Renal cortical epithelial cell (primary cell): ENCODE data around the gene TOPAZ1. TPM values are rescaled to one million over a fixed set of nuclear protein-coding genes. Genes with fewer than 3 reads are reported as not detected.

Experiments used
- DNase-seq: peaks from one replicate; pipeline ENCODE4 v3.0.0-alpha.2; 2011; ENCODE audit warnings: low read depth
- total RNA-seq: library from RNA; depleted of rRNA; stranded (reverse); fragments of >200 nt; gene quantifications from 2 replicates; pipeline ENCODE4 v1.2.3, GENCODE V29; 2014

TOPAZ1 gene
- total RNA-seq, 1 donor from 2014 or later: not detected

DNA sequence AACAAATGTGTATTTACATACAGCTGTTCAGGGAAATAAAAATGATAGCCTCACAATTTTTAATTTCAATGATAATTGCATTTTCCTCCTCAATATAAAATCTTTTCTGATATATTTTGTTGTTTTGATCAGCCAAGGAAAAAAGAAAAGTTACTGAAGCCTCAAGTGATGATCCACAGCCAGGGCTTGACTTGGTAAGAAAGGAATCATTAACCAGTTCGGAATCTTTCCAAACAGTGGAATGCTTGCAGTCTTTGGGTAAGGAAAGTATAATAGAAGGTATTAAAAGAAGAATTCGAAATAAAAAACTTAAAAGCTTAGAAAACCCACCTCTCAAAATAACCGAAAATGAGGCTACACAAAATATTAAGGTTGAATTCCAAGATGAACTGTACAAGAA is 1.0 kb downstream of the TOPAZ1 start:
- DNase-seq: peak; percentile 78

GRCh38 chr3:44248152-44248551 is 6.5 kb downstream of the TOPAZ1 start:
- DNase-seq: no peak

DNA sequence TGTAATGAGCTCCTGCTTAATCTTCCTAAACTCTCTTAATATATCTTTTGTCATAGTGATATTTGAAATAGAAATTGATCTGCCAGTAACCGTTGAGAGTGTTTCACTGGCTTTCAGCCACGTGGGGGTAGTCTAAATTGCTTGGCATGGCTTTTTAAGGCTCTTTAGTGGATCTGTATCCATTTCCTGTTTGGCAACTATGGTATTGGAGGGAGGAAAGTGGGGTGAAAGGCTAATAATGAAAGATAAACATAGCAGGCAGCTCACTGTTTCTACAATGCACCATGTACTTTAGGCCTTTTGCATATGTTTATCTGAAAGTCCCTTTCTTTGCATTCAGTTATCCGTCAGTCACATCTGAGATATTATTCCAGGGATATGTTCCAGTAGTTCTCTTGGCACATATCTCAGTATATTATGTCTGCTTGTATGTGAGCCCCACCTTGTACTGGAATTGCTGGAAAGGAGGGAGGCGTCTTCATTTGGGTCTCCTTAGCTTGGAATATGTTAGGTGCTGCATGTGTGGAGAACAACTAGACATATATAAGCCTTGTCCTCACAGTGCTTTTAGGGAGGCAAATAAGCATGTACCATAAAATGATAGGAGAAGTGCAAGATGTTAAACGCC is 10.8 kb downstream of the TOPAZ1 start:
- no peak for DNase-seq

- DNase-seq: no peak
These were observed 17.7 kb downstream of the TOPAZ1 start for GRCh38 chr3:44259404-44259803.

DNA sequence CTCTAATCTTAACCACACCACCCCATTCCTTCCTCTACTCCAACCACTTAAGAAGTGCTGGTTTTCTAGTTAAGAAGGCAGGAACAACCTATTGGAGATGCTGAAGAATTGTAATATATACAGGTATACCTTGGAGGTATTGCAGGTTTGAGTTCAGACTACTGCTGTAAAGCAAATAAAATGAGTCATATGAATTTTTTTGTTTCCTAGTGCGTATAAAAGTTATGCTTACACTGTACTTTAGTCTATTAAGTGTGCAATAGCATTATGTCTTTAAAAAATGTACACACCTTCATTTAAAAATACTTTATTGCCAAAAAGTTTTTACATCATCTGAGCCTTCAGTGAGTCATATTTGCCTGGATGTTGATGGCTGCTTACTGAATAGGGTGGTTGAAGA is 22.5 kb downstream of the TOPAZ1 start:
- DNase-seq: no peak

DNA sequence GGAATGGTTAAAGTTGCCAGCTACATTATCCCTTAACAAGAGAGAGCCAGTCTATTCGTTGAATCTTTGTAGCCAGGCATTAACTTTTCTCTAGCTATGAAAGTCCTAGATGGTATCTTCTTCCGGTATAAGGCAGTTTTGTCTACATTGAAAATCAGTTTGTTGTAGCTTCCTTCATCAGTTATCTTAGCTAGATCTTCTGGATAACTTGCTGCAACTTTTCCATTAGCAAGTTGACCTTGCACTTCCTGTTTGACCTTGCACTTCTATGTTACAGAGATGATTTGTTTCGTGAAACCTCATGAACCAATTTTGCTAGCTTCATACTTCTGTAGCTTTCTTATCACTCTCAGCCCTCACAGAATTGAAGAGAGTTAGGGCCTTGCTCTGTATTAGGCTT is 24.1 kb downstream of the TOPAZ1 start:
- no peak for DNase-seq

DNA sequence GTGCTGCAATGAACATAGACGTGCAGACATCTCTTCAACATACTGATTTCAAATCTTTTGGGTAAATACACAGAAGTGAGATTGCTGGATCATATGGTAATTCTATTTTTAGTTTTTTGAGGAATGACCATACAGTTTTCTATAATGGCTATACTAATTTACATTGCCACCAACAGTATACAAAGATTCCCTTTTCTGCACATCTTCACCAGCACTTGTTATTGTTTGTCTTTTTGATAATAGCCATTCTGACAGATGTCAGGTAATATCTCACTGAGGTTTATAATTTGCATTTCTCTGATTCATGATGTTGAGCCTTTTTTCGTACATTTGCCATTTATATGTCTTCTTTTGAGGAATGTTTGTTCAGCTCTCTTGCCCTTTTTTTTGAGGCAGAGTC is 30.5 kb downstream of the TOPAZ1 start:
- no peak for DNase-seq

DNA sequence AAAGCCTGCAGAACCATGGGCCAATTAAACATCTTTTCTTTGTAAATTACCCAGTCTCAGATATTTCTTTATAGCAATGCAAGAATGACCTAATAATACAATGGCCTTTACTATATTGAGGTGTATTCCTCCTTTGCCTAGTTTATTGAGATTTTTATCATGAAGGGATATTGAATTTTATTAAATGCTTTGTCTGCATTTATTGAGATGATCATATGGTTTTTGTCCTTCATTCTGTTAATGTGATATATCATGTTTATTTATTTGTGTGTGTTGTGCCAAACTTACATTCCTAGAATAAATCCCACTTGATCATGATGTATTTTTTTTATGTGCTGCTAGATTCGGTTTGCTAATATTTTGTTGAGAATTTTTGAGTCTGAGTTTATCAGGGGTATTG is 36.2 kb downstream of the TOPAZ1 start:
- DNase-seq: no peak

- DNase-seq: no peak
These were observed 38.4 kb downstream of the TOPAZ1 start for GRCh38 chr3:44280077-44280476.

- no peak for DNase-seq
These were observed 38.9 kb downstream of the TOPAZ1 start for GRCh38 chr3:44280631-44281030.

- DNase-seq: peak; percentile 48
These were observed 43.3 kb downstream of the TOPAZ1 start for GRCh38 chr3:44284949-44285348.

- no peak for DNase-seq
These were observed 48.3 kb downstream of the TOPAZ1 start for GRCh38 chr3:44289882-44290462.

DNA sequence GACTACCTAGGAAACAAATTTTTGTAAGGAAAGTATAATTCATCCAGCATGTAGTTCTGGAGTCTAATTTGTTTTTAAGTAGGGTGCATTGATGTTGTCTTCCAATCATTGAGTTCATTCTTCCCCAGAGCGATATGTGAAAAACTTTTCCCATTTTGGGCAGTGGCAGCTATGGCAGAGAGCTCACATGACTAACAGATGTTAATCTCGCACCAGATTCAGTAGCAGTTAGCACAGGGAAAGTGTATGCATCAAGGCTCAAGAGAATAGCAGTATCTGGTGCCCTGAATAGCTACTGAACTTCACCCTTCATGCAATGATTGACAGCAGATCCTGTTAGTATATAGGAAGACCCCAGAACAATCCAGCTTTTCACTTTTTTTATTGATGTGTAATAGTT is 50.6 kb downstream of the TOPAZ1 start:
- no peak for DNase-seq

DNA sequence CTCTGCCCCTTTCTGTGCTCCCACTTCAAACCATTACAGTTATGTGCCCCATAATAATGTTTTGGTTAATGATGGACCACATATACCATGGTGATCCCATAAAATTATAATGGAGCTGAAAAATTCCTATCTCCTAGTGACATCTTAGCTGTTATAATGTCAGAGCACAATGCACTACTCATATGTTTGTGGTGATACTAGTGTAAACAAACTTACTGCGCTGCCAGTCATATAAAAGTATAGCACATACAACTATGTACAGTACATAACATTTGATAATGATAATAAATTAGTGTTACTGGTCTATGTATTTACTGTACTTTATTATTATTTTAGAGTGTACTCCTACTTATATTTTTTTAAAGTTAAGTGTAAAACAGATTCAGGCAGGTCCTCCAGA is 51.3 kb downstream of the TOPAZ1 start:
- no peak for DNase-seq

GRCh38 chr3:44297255-44297654 is 55.6 kb downstream of the TOPAZ1 start:
- DNase-seq: no peak

DNA sequence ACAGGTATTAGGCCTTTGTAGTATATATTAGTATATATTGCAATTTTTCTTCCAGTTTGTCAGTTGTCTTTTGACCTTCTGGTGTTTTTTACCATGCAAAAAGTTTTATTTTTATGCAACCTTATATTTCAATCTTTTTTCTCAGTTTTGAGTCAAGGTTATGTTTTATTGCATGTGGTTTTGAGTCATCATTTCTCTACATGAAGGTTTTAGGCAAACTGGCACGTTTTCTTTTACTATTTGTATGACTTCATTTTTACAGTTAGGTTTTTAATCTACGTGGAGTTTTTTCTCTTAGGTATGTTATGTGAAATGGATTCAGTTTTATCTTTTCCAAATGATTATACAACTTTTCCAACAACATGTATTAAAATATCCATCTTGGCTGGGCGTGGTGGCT is 60.1 kb downstream of the TOPAZ1 start:
- no peak for DNase-seq

DNA sequence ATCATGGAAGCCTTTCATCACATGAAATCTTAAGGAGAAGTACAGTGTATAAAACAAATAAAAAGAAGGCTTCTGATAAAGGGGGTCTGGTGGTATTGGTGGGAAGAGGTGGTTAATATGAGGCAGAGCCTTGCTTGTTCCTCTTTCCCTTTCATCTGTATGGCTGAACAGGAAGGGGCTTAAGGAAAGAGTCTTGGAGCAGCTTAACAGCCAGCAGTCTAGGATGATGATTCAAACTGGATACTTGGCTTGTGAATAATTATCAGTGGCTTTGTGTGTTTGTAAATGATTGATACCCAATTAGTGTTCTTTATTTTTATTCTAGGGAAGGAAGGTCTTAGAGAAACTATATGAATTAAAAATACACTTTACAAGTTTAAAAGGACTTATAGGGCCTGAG is 67.8 kb downstream of the TOPAZ1 start:
- peak; percentile 83 for DNase-seq

- DNase-seq: no peak
These were observed 77.2 kb downstream of the TOPAZ1 start for GRCh38 chr3:44318891-44319311.

- DNase-seq: no peak
These were observed 79.6 kb downstream of the TOPAZ1 start for GRCh38 chr3:44321335-44321734.

DNA sequence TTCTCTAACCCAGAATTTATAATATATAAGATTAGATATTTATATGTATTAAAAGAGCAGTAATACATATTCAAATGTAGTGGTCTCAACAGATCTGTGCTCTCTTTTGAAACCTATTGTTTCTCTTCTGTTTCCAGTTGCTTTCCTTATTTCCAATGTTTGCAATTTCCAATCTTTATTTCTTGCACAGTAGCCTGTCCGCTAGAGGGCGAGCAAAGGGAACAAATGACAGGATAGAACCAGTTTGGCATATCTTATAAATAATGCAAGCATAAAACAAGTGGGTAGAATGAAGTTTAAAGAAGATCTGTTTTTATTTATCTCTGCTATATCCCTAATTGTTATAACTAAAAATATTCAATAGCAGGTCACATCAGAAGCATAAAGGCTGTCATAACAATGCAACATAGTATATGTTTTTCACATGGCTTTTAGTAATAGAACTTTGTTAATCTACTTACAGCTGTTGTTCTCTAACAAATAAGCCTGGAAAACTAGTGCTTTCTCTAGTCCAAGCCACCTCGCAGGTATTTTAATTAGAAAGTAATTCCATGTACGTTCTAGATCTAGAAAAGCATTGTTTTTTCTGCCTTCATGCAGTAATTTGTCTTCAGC is 81.8 kb downstream of the TOPAZ1 start:
- DNase-seq: peak; percentile 59

- no peak for DNase-seq
These were observed 82.9 kb downstream of the TOPAZ1 start for GRCh38 chr3:44324584-44324983.

DNA sequence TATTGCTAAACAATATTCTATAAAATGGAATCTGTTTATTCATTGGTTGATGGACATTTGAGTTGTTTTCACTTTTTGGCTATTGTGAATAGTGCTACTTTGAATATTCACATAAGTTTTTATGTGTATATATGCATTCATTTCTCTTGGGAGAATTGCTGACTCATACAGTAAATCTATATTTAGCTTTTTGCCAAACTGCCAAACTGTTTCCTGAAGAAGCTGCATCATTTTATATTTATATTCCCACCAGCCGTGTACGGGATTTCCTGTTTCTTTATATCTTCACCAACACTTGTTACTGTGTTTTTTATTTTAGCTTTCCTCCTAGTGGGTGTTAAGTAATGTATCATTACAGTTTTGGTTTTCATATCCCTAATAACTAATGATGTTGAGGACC is 84.3 kb downstream of the TOPAZ1 start:
- DNase-seq: no peak

- DNase-seq: no peak
These were observed 84.8 kb downstream of the TOPAZ1 start for GRCh38 chr3:44326515-44326914.

DNA sequence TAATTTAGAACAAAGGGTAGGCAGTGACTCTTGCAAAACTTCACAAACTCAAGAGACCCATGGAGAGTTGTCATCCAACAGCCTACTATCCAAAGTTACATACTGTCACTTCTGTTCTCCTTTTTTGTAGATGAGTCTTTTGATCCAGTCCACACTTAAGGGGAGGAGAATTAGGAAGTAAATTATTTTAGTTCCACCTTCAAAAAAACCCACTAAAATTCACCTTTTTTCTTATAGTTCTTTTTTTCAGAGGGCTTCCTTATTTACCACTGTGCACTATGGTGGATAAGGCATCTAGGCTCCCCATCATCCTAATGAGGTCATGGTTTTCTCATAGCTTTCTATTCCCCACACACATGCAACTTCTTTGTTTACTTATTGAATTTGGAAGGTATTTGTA is 88.3 kb downstream of the TOPAZ1 start:
- DNase-seq: no peak
